ENCODE data around the gene PAK5. TPM values are rescaled to one million over a fixed set of nuclear protein-coding genes. Genes with fewer than 3 reads are reported as not detected.

Gene PAK5
- total and polyA plus RNA-seq, 2 of the 13 experiments (the other 11 are each of a cell fraction or from before 2014, with no cell fraction given): not detected

DNA sequence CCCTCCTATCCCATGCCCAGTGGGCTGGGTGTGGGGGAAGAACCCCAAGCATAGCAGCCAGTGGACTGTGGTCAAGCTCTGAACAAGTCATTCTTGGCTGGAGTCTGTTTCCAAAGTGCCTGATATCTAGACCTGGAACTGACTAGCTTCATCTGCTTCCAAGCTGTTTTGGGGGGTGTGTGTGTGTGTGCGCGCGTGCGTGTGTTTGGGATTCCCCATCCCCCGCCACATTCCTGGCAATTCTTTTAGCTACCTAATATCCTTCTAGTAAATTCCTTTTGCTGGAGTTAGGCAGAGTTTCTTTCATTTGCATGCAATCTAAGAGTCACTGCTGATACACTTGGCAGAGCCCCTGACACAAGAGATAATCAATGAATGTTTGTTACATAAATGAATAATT lies 7.8 kb downstream of the PAK5 start:
- ChIA-PET CTCF (ENCODE audit: low intra/inter-chr PET ratio, low total read pairs) (no interaction called here), POLR2A (no interaction called here)
- intact Hi-C loops (cut with micrococcal nuclease; ENCODE audit: unreplicated experiment) (loop anchor here (10.0 kb wide), 1 partner anchor 54 kb away; no protein-coding TSS in a partner anchor), in situ Hi-C loops (cut with HindIII; ENCODE audit: extremely low pct_ligation_motif_present, low pct_unique_long_range_greater_than_20kb) (no loop called here)
- Histone ChIP-seq H3K27ac (ENCODE audit: extremely low read length, insufficient read depth, low read length) (no peak overlapping the region), H3K27me3 (ENCODE audit: control insufficient read depth in 1 of 2, insufficient read depth in 2 of 2, low read length in 2 of 2) (no peaks in the 10 kb centered on the region), H3K79me2 (ENCODE audit: insufficient read depth, low read length) (no peaks in the 10 kb centered on the region), H4K20me1 (ENCODE audit: insufficient read depth, low read length) (no peaks in the 10 kb centered on the region), H3K9me3 (ENCODE audit: low read length) (no peaks in the 10 kb centered on the region), H3K9ac (ENCODE audit: insufficient read depth, low read depth, low read length) (no peak overlapping the region), H2AFZ (ENCODE audit: low read length) (no peak overlapping the region), H3K36me3 (replicated peaks in 1 of 2; ENCODE audit: control insufficient read depth in 1 of 2, insufficient read depth in 2 of 2, low read length in 2 of 2) (no peaks in the 10 kb centered on the region), H3K4me2 (ENCODE audit: low read depth, low read length) (no peak overlapping the region), H3K4me3 (replicated peaks in 1 of 3; ENCODE audit: insufficient read depth in 1 of 3, low read depth in 2 of 3, low read length in 3 of 3) (no peak overlapping the region), H3K4me1 (ENCODE audit: insufficient read depth, low read length) (no peaks in the 10 kb centered on the region)
- TF ChIP-seq ZNF343 (CRISPR knock-in tag; IDR thresholded peaks at IDR 0.05) (no peak), ZFY (CRISPR knock-in tag; IDR thresholded peaks at IDR 0.05) (no peak), ARHGAP35 (CRISPR knock-in tag; IDR thresholded peaks at IDR 0.05; ENCODE audit: borderline replicate concordance) (no peak), ZKSCAN8 (CRISPR knock-in tag; IDR thresholded peaks at IDR 0.05; ENCODE audit: borderline replicate concordance) (no peak), GLI4 (CRISPR knock-in tag; IDR thresholded peaks at IDR 0.05; ENCODE audit: borderline replicate concordance) (no peak), KMT2A (CRISPR knock-in tag; IDR thresholded peaks at IDR 0.05) (no peak), WIZ (CRISPR knock-in tag; IDR thresholded peaks at IDR 0.05) (no peak), SUZ12 (IDR thresholded peaks at IDR 0.05; ENCODE audit: low read depth, low read length) (no peak), RORA (CRISPR knock-in tag; IDR thresholded peaks at IDR 0.05) (no peak)
- TF ChIP-seq, protein P1, sequence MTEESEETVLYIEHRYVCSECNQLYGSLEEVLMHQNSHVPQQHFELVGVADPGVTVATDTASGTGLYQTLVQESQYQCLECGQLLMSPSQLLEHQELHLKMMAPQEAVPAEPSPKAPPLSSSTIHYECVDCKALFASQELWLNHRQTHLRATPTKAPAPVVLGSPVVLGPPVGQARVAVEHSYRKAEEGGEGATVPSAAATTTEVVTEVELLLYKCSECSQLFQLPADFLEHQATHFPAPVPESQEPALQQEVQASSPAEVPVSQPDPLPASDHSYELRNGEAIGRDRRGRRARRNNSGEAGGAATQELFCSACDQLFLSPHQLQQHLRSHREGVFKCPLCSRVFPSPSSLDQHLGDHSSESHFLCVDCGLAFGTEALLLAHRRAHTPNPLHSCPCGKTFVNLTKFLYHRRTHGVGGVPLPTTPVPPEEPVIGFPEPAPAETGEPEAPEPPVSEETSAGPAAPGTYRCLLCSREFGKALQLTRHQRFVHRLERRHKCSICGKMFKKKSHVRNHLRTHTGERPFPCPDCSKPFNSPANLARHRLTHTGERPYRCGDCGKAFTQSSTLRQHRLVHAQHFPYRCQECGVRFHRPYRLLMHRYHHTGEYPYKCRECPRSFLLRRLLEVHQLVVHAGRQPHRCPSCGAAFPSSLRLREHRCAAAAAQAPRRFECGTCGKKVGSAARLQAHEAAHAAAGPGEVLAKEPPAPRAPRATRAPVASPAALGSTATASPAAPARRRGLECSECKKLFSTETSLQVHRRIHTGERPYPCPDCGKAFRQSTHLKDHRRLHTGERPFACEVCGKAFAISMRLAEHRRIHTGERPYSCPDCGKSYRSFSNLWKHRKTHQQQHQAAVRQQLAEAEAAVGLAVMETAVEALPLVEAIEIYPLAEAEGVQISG (CRISPR knock-in tag; IDR thresholded peaks at IDR 0.05): no peak
- no peak for FAIRE-seq
- no TSS peak for BruUV-seq (replicated peaks)
- WGBS (ENCODE audit: low lambda C conversion rate): 76% methylated on average over 5 of the region's 5 CpGs
- no peak for ATAC-seq
- no peak for DNase-seq (ENCODE audit: low spot score)
